HCT116 (cell line): ENCODE data around the gene THSD4.

Experiments used
- ATF3 ChIP-seq: IDR thresholded peaks from 2 replicates; pipeline ENCODE4 v1.6.1; 2012
- CEBPB ChIP-seq: IDR thresholded peaks from 2 replicates; pipeline ENCODE4 v1.6.1; 2012; ENCODE audit warnings: low read depth
- CTCF ChIP-seq, 3 experiments: fragments of 200-600 bp in 1 of 3; sonication (generic) in 1 of 3; IDR thresholded peaks in 2 of 3; conservative IDR thresholded peaks in 1 of 3; 2 replicates each; pipeline ENCODE4 v1.5.1; 2012 to 2017; ENCODE audit warnings: low read depth in 2 of 3, low read length in 2 of 3, antibody characterized with exemption in 1 of 3, borderline replicate concordance in 1 of 3, control low read depth in 1 of 3, mild to moderate bottlenecking in 1 of 3, mixed read lengths in 1 of 3, mixed run types in 1 of 3, moderate library complexity in 1 of 3; ENCODE audit not compliant: insufficient read depth in 1 of 3
- EZH2 ChIP-seq: fragments of 200-600 bp; sonication (generic); IDR thresholded peaks from 2 replicates; pipeline ENCODE4 v1.6.1; 2017; ENCODE audit warnings: antibody characterized with exemption, mixed run types
- EZH2phosphoT487 ChIP-seq: fragments of 200-600 bp; IDR thresholded peaks from 2 replicates; pipeline ENCODE4 v1.6.1; 2018; ENCODE audit warnings: antibody characterized with exemption, borderline replicate concordance
- FOSL1 ChIP-seq: IDR thresholded peaks from 2 replicates; pipeline ENCODE4 v1.6.1; 2012; ENCODE audit warnings: low read depth
- JUND ChIP-seq: IDR thresholded peaks from 2 replicates; pipeline ENCODE4 v1.6.1; 2012
- POLR2A ChIP-seq: IDR thresholded peaks from 2 replicates; pipeline ENCODE4 v1.7.0; 2011; ENCODE audit warnings: borderline replicate concordance; ENCODE audit not compliant: insufficient read depth, insufficient read length; ENCODE audit errors: extremely low read depth
- POLR2AphosphoS5 ChIP-seq: IDR thresholded peaks from 2 replicates; pipeline ENCODE4 v1.6.1; 2011; ENCODE audit warnings: mild to moderate bottlenecking, low read depth, low read length, moderate library complexity
- TCF7L2 ChIP-seq: IDR thresholded peaks from 2 replicates; pipeline ENCODE4 v1.7.0; 2011; ENCODE audit warnings: borderline replicate concordance, inconsistent platforms; ENCODE audit not compliant: insufficient read depth, insufficient read length; ENCODE audit errors: extremely low read depth
- ZFX ChIP-seq: fragments of 450-650 bp; IDR thresholded peaks from 2 replicates; pipeline ENCODE4 v1.6.1; 2017

- TF ChIP-seq FOSL1 (no peak), CTCF (IDR thresholded peaks at IDR 0.05 in 2 of 3, conservative IDR thresholded peaks at IDR 0.05 in 1 of 3; ENCODE audit: borderline replicate concordance in 1 of 3, insufficient read depth in 1 of 3, low read depth in 2 of 3, low read length in 2 of 3) (no peak), EZH2phosphoT487 (no peak), POLR2AphosphoS5 (peak; percentile 39; the same call in 1 of the 2 replicates), ATF3 (no peak), EZH2 (no peak), CEBPB (no peak), POLR2A (no peak), JUND (no peak), ZFX (no peak), TCF7L2 (no peak)
These were observed 1.7 kb downstream of the THSD4 start for GRCh38 chr15:71116942-71117341.
